ENCODE measurements around the gene CDK19. TPM values are rescaled to one million over a fixed set of nuclear protein-coding genes. Genes with fewer than 3 reads are reported as not detected.
A peak's percentile ranks its signal among the peaks of the same experiment; 100 is the strongest.

The CDK19 gene
- total RNA-seq, 1 experiment from 2014 or later: 11.7 TPM

GRCh38 chr6:110693296-110693695 lies 122.0 kb downstream of the CDK19 start:
- ChIA-PET CTCF (interaction anchor here (0.6 to 2.0 kb wide), 3 partner anchors 11 to 39 kb away, joined by 3 to 7 read pairs (median 4); no protein-coding TSS in a partner anchor), POLR2A (interaction anchor here (1.2 kb wide), 1 partner anchor 181 kb away, joined by 3 read pairs; the partner anchor contains the start of gene AMD1)
- Mint-ChIP-seq H3K36me3 (peaks cover 20% of the 10 kb centered on the region), H3K27me3 (ENCODE audit: low read depth) (no peaks in the 10 kb centered on the region), H3K27ac (no peak overlapping the region), H3K9me3 (peaks cover 23% of the 10 kb centered on the region), H3K4me1 (peaks cover 21% of the 10 kb centered on the region), H3K4me3 (no peak overlapping the region)
- TF ChIP-seq ZNF423 (CRISPR knock-in tag; IDR thresholded peaks at IDR 0.05) (no peak), HMGA2 (CRISPR knock-in tag; IDR thresholded peaks at IDR 0.05) (no peak), ZNF219 (CRISPR knock-in tag; IDR thresholded peaks at IDR 0.05; ENCODE audit: borderline replicate concordance) (no peak), MLX (CRISPR knock-in tag; IDR thresholded peaks at IDR 0.05) (no peak), ATF6 (CRISPR knock-in tag; IDR thresholded peaks at IDR 0.05) (no peak), HMGXB4 (CRISPR knock-in tag; IDR thresholded peaks at IDR 0.05) (no peak), ATF2 (CRISPR knock-in tag; IDR thresholded peaks at IDR 0.05; ENCODE audit: borderline replicate concordance, low read depth) (no peak), JAZF1 (CRISPR knock-in tag; IDR thresholded peaks at IDR 0.05) (no peak), ZNF121 (CRISPR knock-in tag; IDR thresholded peaks at IDR 0.05) (no peak), E2F1 (CRISPR knock-in tag; IDR thresholded peaks at IDR 0.05) (no peak), FOXJ3 (CRISPR knock-in tag; IDR thresholded peaks at IDR 0.05; ENCODE audit: borderline replicate concordance) (no peak), PRRX2 (CRISPR knock-in tag; IDR thresholded peaks at IDR 0.05) (no peak), NFYB (CRISPR knock-in tag; conservative IDR thresholded peaks at IDR 0.05; ENCODE audit: low read depth) (no peak), ZNF671 (CRISPR knock-in tag; IDR thresholded peaks at IDR 0.05) (no peak)
- DNase-seq (ENCODE audit: low spot score) (no peak), ATAC-seq (peak; percentile 19)

- Mint-ChIP-seq H3K27ac (no peak overlapping the region), H3K4me3 (no peak overlapping the region), H3K27me3 (ENCODE audit: low read depth) (no peaks in the 10 kb centered on the region), H3K4me1 (peaks cover 21% of the 10 kb centered on the region), H3K9me3 (peaks cover 13% of the 10 kb centered on the region), H3K36me3 (peaks cover 10% of the 10 kb centered on the region)
- no peak for ATAC-seq
- no peak for DNase-seq (ENCODE audit: low spot score)
- POLR2A ChIA-PET: no interaction called here
- TF ChIP-seq ZNF219 (CRISPR knock-in tag; IDR thresholded peaks at IDR 0.05; ENCODE audit: borderline replicate concordance): no peak
- TF ChIP-seq ZNF263 (CRISPR knock-in tag; IDR thresholded peaks at IDR 0.05; ENCODE audit: low read depth): no peak
- no peak for TF ChIP-seq HMGA2 (CRISPR knock-in tag; IDR thresholded peaks at IDR 0.05)
- CTCF ChIA-PET: interaction anchor here (0.6 kb wide), 1 partner anchor 41 kb away, joined by 4 read pairs; no protein-coding TSS in a partner anchor
Measured at GRCh38 chr6:110690916-110691315, 124.4 kb downstream of the CDK19 start.

All from WTC11 (cell line).